Stimulated activated effector memory CD8-positive, alpha-beta T cell treated with anti-CD3 and anti-CD28 coated beads, Interleukin-12 subunit alpha, Interleukin-12 subunit beta, amount 100 ng/mL, for 72 hours (primary cell): Measurements from ENCODE around the gene GMDS.

Experiments
- ATAC-seq: fragments of 150-1000 bp; cut with Tn5 transposase; 2 replicates; pipeline ENCODE4 v1.10.0; 2021
- DNase-seq, 2 donors: peaks; one replicate each; pipeline ENCODE4 v3.0.0; 2021 to 2022; ENCODE audit warnings: low spot score in 2 of 2
- H3K27ac Mint-ChIP-seq: one replicate; pipeline ENCODE4 v1.8.0; 2022; ENCODE audit warnings: mild to moderate bottlenecking, mixed read lengths
- H3K36me3 Mint-ChIP-seq: one replicate; pipeline ENCODE4 v1.8.0; 2022; ENCODE audit warnings: mild to moderate bottlenecking, mixed read lengths
- H3K4me1 Mint-ChIP-seq: one replicate; pipeline ENCODE4 v1.8.0; 2022; ENCODE audit warnings: mixed read lengths
- H3K4me3 Mint-ChIP-seq: one replicate; pipeline ENCODE4 v1.8.0; 2022; ENCODE audit warnings: mild to moderate bottlenecking, mixed read lengths
- H3K9me3 Mint-ChIP-seq: one replicate; pipeline ENCODE4 v1.8.0; 2022; ENCODE audit warnings: mixed read lengths

GMDS gene

GRCh38 chr6:2149361-2150006, 95.9 kb downstream of the GMDS start:
- ATAC-seq (no peak), DNase-seq (no peak)
- Mint-ChIP-seq H3K4me1 (peaks cover 5% of the 10 kb centered on the region), H3K27ac (no peak overlapping the region), H3K36me3 (no peaks in the 10 kb centered on the region), H3K4me3 (no peak overlapping the region), H3K9me3 (no peaks in the 10 kb centered on the region)

- H3K36me3 Mint-ChIP-seq, result no peaks in the 10 kb centered on the region
- peaks cover 12% of the 10 kb centered on the region for H3K4me1 Mint-ChIP-seq
- no peak overlapping the region for H3K4me3 Mint-ChIP-seq
Measured at GRCh38 chr6:2148748-2149147, 96.7 kb downstream of the GMDS start.

GRCh38 chr6:2147766-2148448, 97.5 kb downstream of the GMDS start:
- Mint-ChIP-seq H3K36me3 (no peaks in the 10 kb centered on the region), H3K9me3 (no peaks in the 10 kb centered on the region), H3K4me1 (peaks cover 20% of the 10 kb centered on the region), H3K4me3 (no peak overlapping the region), H3K27ac (no peak overlapping the region)
- ATAC-seq (no peak), DNase-seq (no peak)

More at GRCh38 chr6:2148748-2149147, 96.7 kb downstream of the GMDS start:
- no peaks in the 10 kb centered on the region for H3K9me3 Mint-ChIP-seq
- ATAC-seq (no peak), DNase-seq (no peak)
- H3K27ac Mint-ChIP-seq, result no peak overlapping the region

GRCh38 chr6:2147261-2147660, 98.1 kb downstream of the GMDS start:
- ATAC-seq (no peak), DNase-seq (no peak)
- Mint-ChIP-seq H3K27ac (no peak overlapping the region), H3K36me3 (no peaks in the 10 kb centered on the region), H3K9me3 (no peaks in the 10 kb centered on the region), H3K4me1 (peaks cover 23% of the 10 kb centered on the region), H3K4me3 (no peak overlapping the region)

GRCh38 chr6:2144210-2144609, 101.2 kb downstream of the GMDS start:
- Mint-ChIP-seq H3K36me3 (no peaks in the 10 kb centered on the region), H3K4me1 (peaks cover 40% of the 10 kb centered on the region), H3K27ac (no peak overlapping the region), H3K4me3 (no peak overlapping the region), H3K9me3 (no peaks in the 10 kb centered on the region)
- no peak for DNase-seq
- ATAC-seq, result no peak

GRCh38 chr6:2141644-2142290, 103.6 kb downstream of the GMDS start:
- H3K9me3 Mint-ChIP-seq, result no peaks in the 10 kb centered on the region
- no peak overlapping the region for H3K27ac Mint-ChIP-seq
- DNase-seq (no peak), ATAC-seq (no peak)
- no peak overlapping the region for H3K4me3 Mint-ChIP-seq
- peaks cover 40% of the 10 kb centered on the region for H3K4me1 Mint-ChIP-seq
- H3K36me3 Mint-ChIP-seq, result no peaks in the 10 kb centered on the region

- Mint-ChIP-seq H3K9me3 (no peaks in the 10 kb centered on the region), H3K27ac (no peak overlapping the region), H3K36me3 (no peaks in the 10 kb centered on the region), H3K4me3 (no peak overlapping the region), H3K4me1 (peaks cover 40% of the 10 kb centered on the region)
- no peak for ATAC-seq
- DNase-seq, result no peak
Measured at GRCh38 chr6:2140438-2141128, 104.8 kb downstream of the GMDS start.

- no peaks in the 10 kb centered on the region for H3K36me3 Mint-ChIP-seq
- no peak overlapping the region for H3K27ac Mint-ChIP-seq
- H3K4me3 Mint-ChIP-seq, result no peak overlapping the region
- H3K9me3 Mint-ChIP-seq, result no peaks in the 10 kb centered on the region
- peaks cover 23% of the 10 kb centered on the region for H3K4me1 Mint-ChIP-seq
- ATAC-seq, result no peak
- DNase-seq, result no peak
Measured at GRCh38 chr6:2135401-2135800, 110.0 kb downstream of the GMDS start.

- Mint-ChIP-seq H3K27ac (no peak overlapping the region), H3K4me1 (peaks cover 23% of the 10 kb centered on the region), H3K36me3 (no peaks in the 10 kb centered on the region), H3K9me3 (no peaks in the 10 kb centered on the region), H3K4me3 (no peak overlapping the region)
- DNase-seq (no peak), ATAC-seq (no peak)
Measured at GRCh38 chr6:2134554-2134953, 110.9 kb downstream of the GMDS start.

- Mint-ChIP-seq H3K4me1 (peaks cover 27% of the 10 kb centered on the region), H3K36me3 (no peaks in the 10 kb centered on the region), H3K9me3 (no peaks in the 10 kb centered on the region), H3K4me3 (no peak overlapping the region), H3K27ac (no peak overlapping the region)
- DNase-seq (no peak), ATAC-seq (no peak)
Measured at GRCh38 chr6:2133716-2134310, 111.6 kb downstream of the GMDS start.

- no peak for ATAC-seq
- Mint-ChIP-seq H3K36me3 (no peaks in the 10 kb centered on the region), H3K9me3 (no peaks in the 10 kb centered on the region), H3K4me1 (peaks cover 35% of the 10 kb centered on the region), H3K4me3 (no peak overlapping the region), H3K27ac (no peak overlapping the region)
- no peak for DNase-seq
Measured at GRCh38 chr6:2132916-2133315, 112.5 kb downstream of the GMDS start.

- H3K9me3 Mint-ChIP-seq, result no peaks in the 10 kb centered on the region
- no peak overlapping the region for H3K4me3 Mint-ChIP-seq
- ATAC-seq (no peak), DNase-seq (no peak)
- peaks cover 40% of the 10 kb centered on the region for H3K4me1 Mint-ChIP-seq
- no peaks in the 10 kb centered on the region for H3K36me3 Mint-ChIP-seq
- no peak overlapping the region for H3K27ac Mint-ChIP-seq
Measured at GRCh38 chr6:2132416-2132815, 113.0 kb downstream of the GMDS start.

GRCh38 chr6:2129182-2129621, 116.2 kb downstream of the GMDS start:
- ATAC-seq, result peak; percentile 58
- DNase-seq, result no peak
- Mint-ChIP-seq H3K27ac (peak overlapping the region; percentile 61), H3K4me3 (peak overlapping the region; percentile 29), H3K4me1 (peaks cover 54% of the 10 kb centered on the region), H3K36me3 (no peaks in the 10 kb centered on the region), H3K9me3 (no peaks in the 10 kb centered on the region)

GRCh38 chr6:2127484-2127911, 117.9 kb downstream of the GMDS start:
- DNase-seq (peak; percentile 49 to 68), ATAC-seq (peak; percentile 98)
- peak overlapping the region; percentile 85 for H3K27ac Mint-ChIP-seq
- peak overlapping the region; percentile 56 for H3K4me3 Mint-ChIP-seq
- no peaks in the 10 kb centered on the region for H3K36me3 Mint-ChIP-seq
- H3K4me1 Mint-ChIP-seq, result peaks cover 52% of the 10 kb centered on the region
- H3K9me3 Mint-ChIP-seq, result no peaks in the 10 kb centered on the region

GRCh38 chr6:2126351-2126750, 119.1 kb downstream of the GMDS start:
- H3K4me3 Mint-ChIP-seq, result no peak overlapping the region
- ATAC-seq (no peak), DNase-seq (no peak)
- H3K4me1 Mint-ChIP-seq, result peaks cover 55% of the 10 kb centered on the region
- no peaks in the 10 kb centered on the region for H3K36me3 Mint-ChIP-seq
- no peaks in the 10 kb centered on the region for H3K9me3 Mint-ChIP-seq
- H3K27ac Mint-ChIP-seq, result no peak overlapping the region
